GM06990 (cell line): ENCODE data around the gene PPY.
"Not testable (repeated sequence)": the region's sequence is repeated elsewhere in the genome, so short reads cannot be mapped to it uniquely, and the experiment has no call there.

Source experiments
- DNase-seq: peaks from one replicate; pipeline ENCODE4 v3.0.0-alpha.2; 2011; ENCODE audit not compliant: insufficient read length; ENCODE audit errors: extremely low read depth
- H3K27me3 ChIP-seq: replicated peaks from 2 replicates; pipeline ENCODE4 v1.6.0; 2011; ENCODE audit warnings: low read length; ENCODE audit not compliant: control insufficient read depth, insufficient read depth
- H3K36me3 ChIP-seq: 2 replicates; pipeline ENCODE4 v1.5.1; 2011; ENCODE audit warnings: low read length; ENCODE audit not compliant: control insufficient read depth, insufficient read depth
- H3K4me3 ChIP-seq: replicated peaks from 2 replicates; pipeline ENCODE4 v1.5.1; 2011; ENCODE audit warnings: low read depth, mild to moderate bottlenecking, control low read depth, low read length
- TF ChIP-seq, protein P1 (sequence below): IDR thresholded peaks from 2 replicates; pipeline ENCODE4 v1.5.1; 2011; ENCODE audit warnings: low read length, control low read depth, mild to moderate bottlenecking, inconsistent platforms; ENCODE audit not compliant: insufficient read depth, poor library complexity, severe bottlenecking

Gene PPY

GRCh38 chr17:43970366-43970765 lies 28.1 kb upstream of the PPY start:
- Histone ChIP-seq H3K27me3 (no peaks in the 10 kb centered on the region), H3K4me3 (no peak overlapping the region), H3K36me3 (no peaks in the 10 kb centered on the region)
- no peak for DNase-seq
- TF ChIP-seq, protein P1, sequence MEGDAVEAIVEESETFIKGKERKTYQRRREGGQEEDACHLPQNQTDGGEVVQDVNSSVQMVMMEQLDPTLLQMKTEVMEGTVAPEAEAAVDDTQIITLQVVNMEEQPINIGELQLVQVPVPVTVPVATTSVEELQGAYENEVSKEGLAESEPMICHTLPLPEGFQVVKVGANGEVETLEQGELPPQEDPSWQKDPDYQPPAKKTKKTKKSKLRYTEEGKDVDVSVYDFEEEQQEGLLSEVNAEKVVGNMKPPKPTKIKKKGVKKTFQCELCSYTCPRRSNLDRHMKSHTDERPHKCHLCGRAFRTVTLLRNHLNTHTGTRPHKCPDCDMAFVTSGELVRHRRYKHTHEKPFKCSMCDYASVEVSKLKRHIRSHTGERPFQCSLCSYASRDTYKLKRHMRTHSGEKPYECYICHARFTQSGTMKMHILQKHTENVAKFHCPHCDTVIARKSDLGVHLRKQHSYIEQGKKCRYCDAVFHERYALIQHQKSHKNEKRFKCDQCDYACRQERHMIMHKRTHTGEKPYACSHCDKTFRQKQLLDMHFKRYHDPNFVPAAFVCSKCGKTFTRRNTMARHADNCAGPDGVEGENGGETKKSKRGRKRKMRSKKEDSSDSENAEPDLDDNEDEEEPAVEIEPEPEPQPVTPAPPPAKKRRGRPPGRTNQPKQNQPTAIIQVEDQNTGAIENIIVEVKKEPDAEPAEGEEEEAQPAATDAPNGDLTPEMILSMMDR: no peak

DNA sequence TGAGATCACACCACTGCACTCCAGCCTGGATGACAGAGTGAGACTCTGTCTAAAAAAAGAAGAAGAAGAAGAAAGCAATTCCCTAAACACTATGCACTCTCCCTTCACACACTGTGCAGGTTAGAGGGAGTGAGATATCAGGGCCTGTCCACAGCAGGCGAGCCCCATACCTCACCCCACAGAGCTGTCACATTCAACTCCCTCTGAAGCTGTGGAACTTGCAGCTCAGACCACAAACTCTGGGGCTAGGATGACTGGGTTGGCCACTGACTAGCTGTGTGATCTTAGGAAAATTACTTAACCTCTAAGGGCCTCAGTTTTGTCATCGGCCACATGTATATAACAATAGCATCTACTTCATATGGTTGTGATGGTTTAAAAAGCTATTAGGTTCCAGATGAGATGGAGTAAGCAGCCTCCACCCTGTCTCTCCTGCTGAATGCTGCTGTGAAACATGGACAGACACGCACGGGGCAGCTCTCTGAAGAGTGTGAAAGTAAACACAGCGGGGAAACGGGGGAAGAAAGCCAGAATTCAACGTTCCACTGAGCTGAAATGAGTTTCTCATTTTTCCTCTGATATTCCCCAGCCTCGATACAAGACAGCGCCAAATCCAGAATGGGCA lies 25.1 kb upstream of the PPY start:
- no peak overlapping the region for H3K4me3 ChIP-seq
- H3K36me3 ChIP-seq: no peaks in the 10 kb centered on the region
- DNase-seq: no peak
- no peaks in the 10 kb centered on the region for H3K27me3 ChIP-seq
- TF ChIP-seq, protein P1: no peak

GRCh38 chr17:43966276-43966675 lies 24.0 kb upstream of the PPY start:
- Histone ChIP-seq H3K4me3 (no peak overlapping the region), H3K36me3 (no peaks in the 10 kb centered on the region), H3K27me3 (no peaks in the 10 kb centered on the region)
- TF ChIP-seq, protein P1: no peak
- DNase-seq: no peak

DNA sequence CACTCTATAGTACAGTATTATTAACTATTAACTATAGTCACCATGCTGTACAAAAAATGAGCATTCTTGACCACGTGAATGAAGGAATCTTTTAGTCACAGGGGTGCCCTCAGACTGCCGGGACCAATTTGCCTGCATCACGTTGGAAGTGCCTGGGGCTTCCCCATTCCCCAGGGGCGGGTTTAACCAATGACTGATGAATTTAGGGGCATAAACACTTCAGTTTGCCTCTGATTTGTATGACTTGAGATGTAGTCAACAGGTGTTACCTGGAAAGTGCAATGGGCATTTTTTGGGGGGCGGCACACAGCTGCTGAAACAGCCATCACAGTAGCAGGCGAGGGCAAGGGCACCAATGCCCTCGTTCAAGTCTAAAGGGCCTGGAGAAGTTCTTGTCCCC lies 20.2 kb upstream of the PPY start:
- H3K36me3 ChIP-seq: no peaks in the 10 kb centered on the region
- DNase-seq: no peak
- H3K27me3 ChIP-seq: no peaks in the 10 kb centered on the region
- H3K4me3 ChIP-seq: no peak overlapping the region
- TF ChIP-seq, protein P1: no peak

- Histone ChIP-seq H3K27me3 (no peaks in the 10 kb centered on the region), H3K36me3 (no peaks in the 10 kb centered on the region), H3K4me3 (no peak overlapping the region)
- no peak for DNase-seq
- TF ChIP-seq, protein P1: no peak
These were observed 19.7 kb upstream of the PPY start for GRCh38 chr17:43961954-43962353.

GRCh38 chr17:43961292-43961691 lies 19.0 kb upstream of the PPY start:
- not testable (repeated sequence) for H3K27me3 ChIP-seq, H3K36me3 ChIP-seq, DNase-seq, H3K4me3 ChIP-seq
